Endothelial cell of umbilical vein (primary cell): Measurements from ENCODE around the gene TUBG2.

Experiments
- EZH2 ChIP-seq: IDR thresholded peaks from 2 replicates; pipeline ENCODE4 v1.6.1; 2012; ENCODE audit warnings: borderline replicate concordance, low read depth, mild to moderate bottlenecking, moderate library complexity, low read length, inconsistent platforms; ENCODE audit not compliant: severe bottlenecking
- FOS ChIP-seq: IDR thresholded peaks from 2 replicates; pipeline ENCODE4 v1.6.1; 2011; ENCODE audit warnings: mild to moderate bottlenecking, low read length, moderate library complexity, borderline replicate concordance; ENCODE audit not compliant: insufficient read depth
- GATA2 ChIP-seq: IDR thresholded peaks from 2 replicates; pipeline ENCODE4 v1.7.0; 2011; ENCODE audit warnings: low read depth, mild to moderate bottlenecking, moderate library complexity, mixed read lengths, low read length; ENCODE audit not compliant: insufficient read length, insufficient read depth
- JUN ChIP-seq: IDR thresholded peaks from 2 replicates; pipeline ENCODE4 v1.6.1; 2011; ENCODE audit warnings: borderline replicate concordance, low read depth; ENCODE audit not compliant: insufficient read length, insufficient read depth
- MYC ChIP-seq: IDR thresholded peaks from one replicate; pipeline ENCODE4 v1.6.1; 2011; ENCODE audit warnings: mild to moderate bottlenecking, low read depth, low read length
- POLR2A ChIP-seq: IDR thresholded peaks from 2 replicates; pipeline ENCODE4 v1.6.1; 2012; ENCODE audit warnings: low read depth, mild to moderate bottlenecking, control low read depth, low read length
- POLR2AphosphoS5 ChIP-seq: IDR thresholded peaks from 2 replicates; pipeline ENCODE4 v1.6.1; 2012; ENCODE audit warnings: low read depth, mild to moderate bottlenecking, control low read depth, low read length, moderate library complexity; ENCODE audit not compliant: insufficient read depth
- TF ChIP-seq, protein P1 (sequence below), 2 donors: IDR thresholded peaks; 1 replicate in 1 of 2; 2 replicates in 1 of 2; pipeline ENCODE4 v1.5.1; 2011; ENCODE audit warnings: low read length in 2 of 2, mild to moderate bottlenecking in 2 of 2, moderate library complexity in 2 of 2, control low read depth in 1 of 2, inconsistent platforms in 1 of 2, low read depth in 1 of 2; ENCODE audit not compliant: insufficient read depth in 1 of 2; ENCODE audit errors: extremely low read depth in 1 of 2
- TF ChIP-seq, protein P2 (sequence below): IDR thresholded peaks from 2 replicates; pipeline ENCODE4 v1.6.1; 2011; ENCODE audit not compliant: insufficient read depth, insufficient read length

DNA sequence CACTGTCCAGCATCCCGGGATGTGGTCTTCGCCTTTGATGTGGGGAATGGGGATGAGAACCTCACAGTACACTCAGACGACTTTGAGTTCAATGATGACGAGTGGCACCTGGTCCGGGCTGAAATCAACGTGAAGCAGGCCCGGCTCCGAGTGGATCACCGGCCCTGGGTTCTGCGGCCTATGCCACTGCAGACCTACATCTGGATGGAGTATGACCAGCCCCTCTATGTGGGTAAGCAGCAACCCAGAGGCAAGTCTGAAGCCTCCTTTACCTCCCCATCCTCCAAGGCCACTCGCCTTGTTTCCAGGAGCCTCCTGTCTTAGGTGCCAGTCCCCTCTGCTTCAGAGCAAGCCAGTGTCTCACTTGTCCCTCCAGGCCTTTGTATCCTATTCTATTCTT lies 33.4 kb downstream of the TUBG2 start:
- TF ChIP-seq, protein P1, sequence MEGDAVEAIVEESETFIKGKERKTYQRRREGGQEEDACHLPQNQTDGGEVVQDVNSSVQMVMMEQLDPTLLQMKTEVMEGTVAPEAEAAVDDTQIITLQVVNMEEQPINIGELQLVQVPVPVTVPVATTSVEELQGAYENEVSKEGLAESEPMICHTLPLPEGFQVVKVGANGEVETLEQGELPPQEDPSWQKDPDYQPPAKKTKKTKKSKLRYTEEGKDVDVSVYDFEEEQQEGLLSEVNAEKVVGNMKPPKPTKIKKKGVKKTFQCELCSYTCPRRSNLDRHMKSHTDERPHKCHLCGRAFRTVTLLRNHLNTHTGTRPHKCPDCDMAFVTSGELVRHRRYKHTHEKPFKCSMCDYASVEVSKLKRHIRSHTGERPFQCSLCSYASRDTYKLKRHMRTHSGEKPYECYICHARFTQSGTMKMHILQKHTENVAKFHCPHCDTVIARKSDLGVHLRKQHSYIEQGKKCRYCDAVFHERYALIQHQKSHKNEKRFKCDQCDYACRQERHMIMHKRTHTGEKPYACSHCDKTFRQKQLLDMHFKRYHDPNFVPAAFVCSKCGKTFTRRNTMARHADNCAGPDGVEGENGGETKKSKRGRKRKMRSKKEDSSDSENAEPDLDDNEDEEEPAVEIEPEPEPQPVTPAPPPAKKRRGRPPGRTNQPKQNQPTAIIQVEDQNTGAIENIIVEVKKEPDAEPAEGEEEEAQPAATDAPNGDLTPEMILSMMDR (IDR thresholded peaks at IDR 0.05; ENCODE audit: extremely low read depth in 1 of 2, insufficient read depth in 1 of 2, low read depth in 1 of 2, low read length in 2 of 2) = no peak
- no peak for TF ChIP-seq EZH2
- TF ChIP-seq POLR2A = no peak
- no peak for TF ChIP-seq FOS
- TF ChIP-seq, protein P2, sequence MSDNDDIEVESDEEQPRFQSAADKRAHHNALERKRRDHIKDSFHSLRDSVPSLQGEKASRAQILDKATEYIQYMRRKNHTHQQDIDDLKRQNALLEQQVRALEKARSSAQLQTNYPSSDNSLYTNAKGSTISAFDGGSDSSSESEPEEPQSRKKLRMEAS = no peak
- no peak for TF ChIP-seq POLR2AphosphoS5
- TF ChIP-seq MYC = no peak
- TF ChIP-seq GATA2 = no peak
- TF ChIP-seq JUN = no peak
